Fibroblast of upper back skin (primary cell): Measurements from ENCODE around the gene MARCKS.

ENCODE experiments used
- DNase-seq: peaks from one replicate; pipeline ENCODE4 v3.0.0-alpha.2; 2013

MARCKS gene

DNA sequence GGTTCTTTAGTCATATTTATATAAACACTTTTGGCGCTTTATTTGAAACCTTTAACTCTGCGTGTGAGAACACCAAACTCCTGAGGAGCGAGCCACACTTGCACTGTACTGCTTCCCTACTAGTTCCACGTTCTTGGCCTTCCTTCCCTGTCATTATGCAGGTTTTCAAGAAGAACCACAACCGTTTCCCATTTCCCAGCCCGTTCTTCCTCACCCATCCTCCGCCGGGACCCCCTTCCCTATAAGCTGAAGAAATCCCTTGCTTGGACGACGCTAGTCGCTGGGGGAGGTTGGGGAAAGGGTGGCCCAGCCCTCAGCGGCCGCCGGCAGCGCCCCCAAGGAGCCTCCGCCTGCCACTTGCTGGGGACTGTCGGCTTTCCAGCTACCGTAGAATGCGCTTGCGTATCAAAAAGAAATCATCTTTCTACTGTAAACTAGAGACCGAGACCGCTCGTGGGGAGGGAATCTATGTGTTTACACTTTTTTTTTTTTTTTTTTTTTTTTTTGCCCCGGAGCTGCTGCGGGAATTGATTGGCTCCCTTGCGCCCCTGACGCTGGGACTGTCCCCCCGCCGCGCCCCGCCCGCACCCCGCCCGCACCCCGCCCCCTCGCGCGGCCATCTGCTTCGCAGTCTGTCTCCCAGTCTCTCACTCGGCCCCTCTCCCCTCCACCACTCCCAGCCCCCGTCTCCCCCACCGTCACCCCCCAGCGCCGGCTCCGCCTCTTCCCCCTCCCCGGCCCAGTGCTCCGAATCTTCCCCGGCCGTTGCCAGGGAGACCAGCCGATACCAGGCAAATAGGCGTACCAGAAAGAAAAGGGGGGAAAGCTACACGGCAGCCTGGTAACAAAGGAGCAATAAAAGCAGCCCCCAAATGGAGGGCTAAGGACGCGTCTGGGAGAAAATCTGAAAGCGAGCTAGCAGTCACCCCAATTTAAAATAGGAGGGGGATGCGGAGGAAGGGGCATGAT is 2.3 kb upstream of the MARCKS start:
- DNase-seq = peak; percentile 91

DNA sequence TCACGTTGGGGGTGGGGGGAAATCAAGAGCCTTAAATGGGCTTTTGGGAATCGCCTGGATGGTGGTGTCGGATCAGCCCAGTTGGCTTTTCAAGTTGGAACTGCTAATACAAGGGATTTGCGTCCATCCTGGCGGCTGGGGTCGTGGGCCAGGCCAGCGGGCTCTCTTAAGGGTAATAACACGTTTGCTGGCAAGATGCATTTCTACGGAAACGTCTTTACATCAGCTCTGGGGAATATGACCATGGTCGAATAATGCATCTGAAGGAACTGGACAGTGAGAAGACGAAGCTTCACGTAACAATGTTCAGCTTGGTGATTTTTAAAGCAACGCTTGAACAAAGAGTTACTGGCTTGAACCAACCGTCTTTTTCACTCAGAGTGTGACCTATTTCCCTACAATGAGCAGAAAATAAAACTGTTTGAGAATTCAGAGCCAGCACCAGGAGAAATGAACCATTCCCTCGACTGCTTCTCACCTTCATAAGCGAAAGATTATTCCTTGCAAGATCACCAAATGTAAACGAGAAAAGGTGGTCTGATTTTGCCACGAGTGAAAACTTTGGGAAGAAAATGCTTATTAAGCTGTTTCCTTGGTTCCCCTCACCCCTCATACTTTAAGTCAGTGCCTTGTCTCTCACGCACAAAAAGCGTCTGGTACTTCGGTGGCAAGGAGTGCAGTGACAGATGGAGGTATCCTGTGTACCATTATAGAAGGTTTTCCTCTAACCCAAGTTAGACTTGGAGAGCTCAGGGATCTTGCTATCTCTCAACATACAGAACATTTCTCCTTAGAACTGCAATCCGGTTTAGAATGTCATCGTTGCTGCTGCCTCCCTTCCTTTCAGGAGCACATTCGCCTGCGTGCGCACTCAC is 1.4 kb upstream of the MARCKS start:
- DNase-seq = peak; percentile 61

DNA sequence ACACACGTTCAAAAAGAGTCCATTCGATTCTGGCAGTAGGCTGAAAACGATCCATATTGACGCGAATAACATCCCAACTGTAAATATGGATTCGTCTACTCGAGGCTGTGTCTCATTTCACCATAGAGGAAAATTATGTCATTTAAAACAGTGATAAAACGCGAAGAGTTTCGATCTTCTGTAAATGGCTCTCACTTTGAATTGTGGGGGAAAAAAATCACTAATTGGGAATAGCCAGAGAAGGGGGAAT is 845 bp upstream of the MARCKS start:
- no peak for DNase-seq

DNA sequence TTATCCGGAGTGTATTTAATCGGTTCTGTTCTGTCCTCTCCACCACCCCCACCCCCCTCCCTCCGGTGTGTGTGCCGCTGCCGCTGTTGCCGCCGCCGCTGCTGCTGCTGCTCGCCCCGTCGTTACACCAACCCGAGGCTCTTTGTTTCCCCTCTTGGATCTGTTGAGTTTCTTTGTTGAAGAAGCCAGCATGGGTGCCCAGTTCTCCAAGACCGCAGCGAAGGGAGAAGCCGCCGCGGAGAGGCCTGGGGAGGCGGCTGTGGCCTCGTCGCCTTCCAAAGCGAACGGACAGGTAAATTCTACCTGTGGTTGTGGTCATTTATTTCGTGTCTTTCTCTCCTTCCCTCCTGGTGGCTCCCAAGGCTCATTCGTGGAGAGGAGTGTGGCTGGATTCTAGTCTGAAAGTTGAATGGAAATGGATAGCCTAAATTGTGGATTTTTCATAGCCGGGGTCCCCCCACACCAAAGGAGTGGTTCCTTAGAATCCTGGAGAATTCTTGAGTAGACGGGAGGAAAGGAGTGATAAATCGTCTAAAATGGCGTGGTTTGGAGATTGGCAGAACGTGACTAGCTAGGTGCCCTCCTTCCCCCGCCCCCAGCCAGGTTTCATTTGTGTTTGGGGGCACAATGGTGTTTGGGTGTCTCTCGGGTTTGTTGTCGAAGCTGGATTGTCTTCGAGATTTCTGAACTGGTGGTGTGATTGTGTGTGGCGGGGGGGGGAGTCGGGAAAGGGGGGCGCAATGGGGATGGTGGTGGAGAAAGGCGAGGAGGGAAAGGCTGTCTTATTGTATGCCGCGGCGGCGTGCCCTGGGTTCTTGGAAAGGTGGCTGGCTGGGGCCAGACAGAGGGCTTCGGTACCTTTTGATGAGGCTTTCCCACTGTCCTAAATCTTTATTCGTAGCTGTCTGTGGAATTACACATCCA is 673 bp downstream of the MARCKS start:
- DNase-seq = peak; percentile 54

DNA sequence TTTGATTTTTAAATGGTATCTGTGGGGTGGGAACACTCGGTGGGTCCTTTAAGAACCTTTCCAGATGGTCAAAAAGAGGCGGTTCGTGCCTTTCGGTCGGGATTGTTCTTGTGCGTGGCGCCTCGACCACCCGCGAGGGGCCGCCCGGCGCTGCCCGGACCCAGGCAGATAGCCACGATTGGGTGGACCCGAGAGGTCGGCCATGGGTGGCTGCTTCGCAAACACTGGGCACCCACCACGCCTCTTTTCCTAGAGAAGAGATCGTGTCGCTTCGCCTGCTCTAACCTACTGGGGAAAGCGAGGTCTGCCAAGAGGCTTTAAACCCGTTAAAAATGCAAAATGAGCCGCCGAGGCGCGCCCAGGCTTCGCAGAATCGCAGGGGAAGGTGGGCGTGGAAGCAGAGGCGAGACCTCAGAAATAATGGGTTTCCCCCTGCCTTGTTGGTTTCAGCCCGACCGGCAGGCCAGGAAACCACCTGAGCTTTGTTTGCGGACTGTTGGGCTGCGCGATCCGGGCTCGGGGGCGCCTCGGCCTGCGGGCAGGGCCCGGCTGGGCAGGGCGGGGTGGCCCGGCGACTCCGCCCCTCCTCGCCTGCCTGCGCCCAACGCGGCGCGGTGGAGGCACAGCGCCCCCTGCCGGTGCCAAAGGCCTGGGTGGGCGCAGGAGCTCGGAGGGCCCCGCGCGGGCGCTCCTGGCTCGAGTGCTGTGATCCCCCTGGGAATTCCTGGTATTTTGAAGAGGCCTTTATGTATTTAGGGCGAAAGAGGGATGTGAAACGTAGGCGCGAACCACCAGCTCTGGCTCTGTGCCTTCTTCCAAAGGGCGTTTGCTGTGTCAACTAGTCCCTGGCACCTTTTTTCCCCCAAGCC is 1.6 kb downstream of the MARCKS start:
- DNase-seq = peak; percentile 91

DNA sequence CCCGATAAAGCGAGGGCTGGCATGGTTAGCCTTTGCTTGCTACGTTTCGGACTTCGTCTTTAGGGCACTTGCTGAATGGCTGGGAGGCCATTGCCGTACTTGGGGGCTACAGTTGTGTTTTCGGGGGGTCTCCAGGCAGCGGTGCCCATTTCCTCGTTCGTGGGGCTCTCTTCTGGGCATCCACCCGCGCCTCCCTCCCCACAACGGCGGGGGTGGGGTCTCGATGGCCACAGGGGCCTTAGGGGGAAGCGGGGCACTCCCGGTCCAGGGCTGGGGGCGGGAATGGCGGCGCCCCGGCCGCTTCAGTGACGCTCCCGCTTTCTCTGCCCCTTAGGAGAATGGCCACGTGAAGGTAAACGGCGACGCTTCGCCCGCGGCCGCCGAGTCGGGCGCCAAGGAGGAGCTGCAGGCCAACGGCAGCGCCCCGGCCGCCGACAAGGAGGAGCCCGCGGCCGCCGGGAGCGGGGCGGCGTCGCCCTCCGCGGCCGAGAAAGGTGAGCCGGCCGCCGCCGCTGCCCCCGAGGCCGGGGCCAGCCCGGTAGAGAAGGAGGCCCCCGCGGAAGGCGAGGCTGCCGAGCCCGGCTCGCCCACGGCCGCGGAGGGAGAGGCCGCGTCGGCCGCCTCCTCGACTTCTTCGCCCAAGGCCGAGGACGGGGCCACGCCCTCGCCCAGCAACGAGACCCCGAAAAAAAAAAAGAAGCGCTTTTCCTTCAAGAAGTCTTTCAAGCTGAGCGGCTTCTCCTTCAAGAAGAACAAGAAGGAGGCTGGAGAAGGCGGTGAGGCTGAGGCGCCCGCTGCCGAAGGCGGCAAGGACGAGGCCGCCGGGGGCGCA is 2.4 kb downstream of the MARCKS start:
- DNase-seq = peak; percentile 65

DNA sequence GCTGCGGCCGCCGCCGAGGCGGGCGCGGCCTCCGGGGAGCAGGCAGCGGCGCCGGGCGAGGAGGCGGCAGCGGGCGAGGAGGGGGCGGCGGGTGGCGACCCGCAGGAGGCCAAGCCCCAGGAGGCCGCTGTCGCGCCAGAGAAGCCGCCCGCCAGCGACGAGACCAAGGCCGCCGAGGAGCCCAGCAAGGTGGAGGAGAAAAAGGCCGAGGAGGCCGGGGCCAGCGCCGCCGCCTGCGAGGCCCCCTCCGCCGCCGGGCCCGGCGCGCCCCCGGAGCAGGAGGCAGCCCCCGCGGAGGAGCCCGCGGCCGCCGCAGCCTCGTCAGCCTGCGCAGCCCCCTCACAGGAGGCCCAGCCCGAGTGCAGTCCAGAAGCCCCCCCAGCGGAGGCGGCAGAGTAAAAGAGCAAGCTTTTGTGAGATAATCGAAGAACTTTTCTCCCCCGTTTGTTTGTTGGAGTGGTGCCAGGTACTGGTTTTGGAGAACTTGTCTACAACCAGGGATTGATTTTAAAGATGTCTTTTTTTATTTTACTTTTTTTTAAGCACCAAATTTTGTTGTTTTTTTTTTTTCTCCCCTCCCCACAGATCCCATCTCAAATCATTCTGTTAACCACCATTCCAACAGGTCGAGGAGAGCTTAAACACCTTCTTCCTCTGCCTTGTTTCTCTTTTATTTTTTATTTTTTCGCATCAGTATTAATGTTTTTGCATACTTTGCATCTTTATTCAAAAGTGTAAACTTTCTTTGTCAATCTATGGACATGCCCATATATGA is 3.2 kb downstream of the MARCKS start:
- peak; percentile 71 for DNase-seq

DNA sequence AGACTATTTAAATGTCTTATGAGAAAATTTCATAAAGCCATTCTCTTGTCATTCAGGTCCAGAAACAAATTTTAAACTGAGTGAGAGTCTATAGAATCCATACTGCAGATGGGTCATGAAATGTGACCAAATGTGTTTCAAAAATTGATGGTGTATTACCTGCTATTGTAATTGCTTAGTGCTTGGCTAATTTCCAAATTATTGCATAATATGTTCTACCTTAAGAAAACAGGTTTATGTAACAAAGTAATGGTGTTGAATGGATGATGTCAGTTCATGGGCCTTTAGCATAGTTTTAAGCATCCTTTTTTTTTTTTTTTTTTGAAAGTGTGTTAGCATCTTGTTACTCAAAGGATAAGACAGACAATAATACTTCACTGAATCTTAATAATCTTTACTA is 5.0 kb downstream of the MARCKS start:
- DNase-seq = peak; percentile 28

DNA sequence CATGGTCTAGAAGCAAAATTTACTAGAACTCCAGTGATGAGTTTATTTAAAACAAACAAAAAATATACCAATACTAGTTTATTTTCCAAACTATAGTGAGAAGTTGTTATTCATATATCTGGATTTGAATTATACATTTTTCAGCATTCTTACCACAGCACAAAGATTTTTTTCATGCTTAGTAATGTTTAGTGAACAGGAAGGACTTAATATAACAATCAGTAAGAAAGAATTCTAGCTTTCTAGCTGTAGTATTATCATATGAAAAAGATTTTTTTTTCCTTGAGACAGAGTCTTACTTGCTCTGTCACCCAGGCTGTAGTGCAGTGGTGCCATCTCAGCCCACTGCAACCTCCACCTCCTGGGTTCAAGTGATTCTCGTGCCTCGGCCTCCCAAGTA is 13.8 kb downstream of the MARCKS start:
- peak; percentile 36 for DNase-seq

DNA sequence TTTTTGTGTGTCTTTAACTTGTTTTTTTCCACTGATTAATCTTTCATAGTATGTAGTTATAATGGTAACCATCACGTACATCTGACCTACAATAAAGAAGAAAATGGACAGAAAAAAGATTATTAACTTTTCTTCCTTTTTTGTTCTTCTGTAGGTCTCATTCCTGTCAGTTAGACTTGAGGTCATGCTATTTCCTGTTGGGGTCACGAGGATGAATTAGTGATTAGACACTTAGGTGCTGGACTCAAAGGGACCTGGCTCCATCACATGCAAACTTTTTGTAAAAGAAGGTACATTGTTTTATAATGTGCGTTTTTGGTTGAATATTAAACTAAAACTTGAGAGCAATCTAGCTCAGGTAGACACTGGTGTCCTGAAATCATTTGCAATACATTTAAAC is 14.8 kb downstream of the MARCKS start:
- no peak for DNase-seq

DNA sequence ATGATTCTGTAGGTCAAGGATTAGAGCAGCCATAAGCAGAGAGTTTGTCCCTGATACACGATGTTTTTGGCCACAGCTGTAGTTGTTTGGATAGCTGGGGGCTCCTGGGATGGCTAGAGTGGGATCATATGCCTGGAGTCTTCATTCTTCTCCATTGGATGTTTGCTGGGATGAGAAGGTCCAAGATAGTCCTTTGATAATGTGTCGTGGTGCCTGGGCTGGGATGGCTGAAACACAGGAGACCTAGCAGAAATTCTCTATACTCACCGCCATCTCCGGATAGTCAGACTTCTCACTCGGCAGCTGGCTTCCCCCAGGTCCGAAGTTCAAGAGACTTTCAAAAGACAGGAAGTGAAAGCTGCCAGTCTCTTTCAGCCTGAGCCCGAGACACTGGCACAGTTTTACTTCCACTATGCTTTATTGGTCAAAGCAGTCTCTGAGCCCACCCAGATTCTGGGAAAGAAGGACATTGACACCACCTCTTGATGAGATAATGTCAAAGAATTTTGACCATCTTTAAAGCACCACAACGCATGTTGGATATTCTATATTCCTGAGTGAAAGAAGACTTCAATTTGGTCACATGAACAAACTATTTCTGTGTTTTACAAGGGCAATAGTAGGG is 16.0 kb downstream of the MARCKS start:
- no peak for DNase-seq

DNA sequence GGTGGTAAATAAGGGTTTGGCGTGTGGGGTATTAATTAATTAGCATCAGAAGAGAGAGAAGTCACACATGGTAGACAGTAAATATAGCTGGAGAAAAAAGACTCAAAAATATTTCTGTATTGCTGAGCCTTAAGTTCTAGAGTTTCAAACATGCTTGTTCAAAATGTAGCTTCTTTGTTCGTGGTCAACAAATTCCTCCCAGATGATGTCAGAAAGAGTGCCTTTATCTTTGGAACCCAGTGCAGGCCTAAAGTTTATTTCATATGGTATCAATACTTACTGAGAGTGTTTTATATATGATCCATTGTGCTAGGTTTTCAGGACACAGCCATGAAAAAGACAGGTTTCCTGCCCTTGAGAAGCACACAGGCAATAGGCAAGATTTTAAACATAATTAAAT is 18.3 kb downstream of the MARCKS start:
- peak; percentile 83 for DNase-seq

DNA sequence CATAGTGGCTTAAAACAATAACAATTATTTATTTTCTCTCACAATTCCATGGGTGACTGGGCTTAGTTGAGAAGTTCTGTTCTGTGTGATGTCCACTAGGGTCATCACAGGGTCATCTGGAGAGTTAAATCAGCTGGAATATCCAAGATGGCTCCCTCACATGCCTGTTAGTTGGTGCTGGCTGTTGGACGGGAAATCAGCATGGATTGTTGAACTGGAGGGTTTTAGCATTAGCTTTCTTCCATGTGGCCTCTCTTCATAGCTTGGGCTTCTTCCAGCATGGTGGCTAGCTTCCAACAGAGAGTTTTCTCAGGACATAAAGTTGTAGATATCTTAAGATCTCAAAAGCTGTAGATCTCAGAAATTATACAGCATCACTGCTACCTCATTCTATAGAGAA is 19.6 kb downstream of the MARCKS start:
- DNase-seq = peak; percentile 70

DNA sequence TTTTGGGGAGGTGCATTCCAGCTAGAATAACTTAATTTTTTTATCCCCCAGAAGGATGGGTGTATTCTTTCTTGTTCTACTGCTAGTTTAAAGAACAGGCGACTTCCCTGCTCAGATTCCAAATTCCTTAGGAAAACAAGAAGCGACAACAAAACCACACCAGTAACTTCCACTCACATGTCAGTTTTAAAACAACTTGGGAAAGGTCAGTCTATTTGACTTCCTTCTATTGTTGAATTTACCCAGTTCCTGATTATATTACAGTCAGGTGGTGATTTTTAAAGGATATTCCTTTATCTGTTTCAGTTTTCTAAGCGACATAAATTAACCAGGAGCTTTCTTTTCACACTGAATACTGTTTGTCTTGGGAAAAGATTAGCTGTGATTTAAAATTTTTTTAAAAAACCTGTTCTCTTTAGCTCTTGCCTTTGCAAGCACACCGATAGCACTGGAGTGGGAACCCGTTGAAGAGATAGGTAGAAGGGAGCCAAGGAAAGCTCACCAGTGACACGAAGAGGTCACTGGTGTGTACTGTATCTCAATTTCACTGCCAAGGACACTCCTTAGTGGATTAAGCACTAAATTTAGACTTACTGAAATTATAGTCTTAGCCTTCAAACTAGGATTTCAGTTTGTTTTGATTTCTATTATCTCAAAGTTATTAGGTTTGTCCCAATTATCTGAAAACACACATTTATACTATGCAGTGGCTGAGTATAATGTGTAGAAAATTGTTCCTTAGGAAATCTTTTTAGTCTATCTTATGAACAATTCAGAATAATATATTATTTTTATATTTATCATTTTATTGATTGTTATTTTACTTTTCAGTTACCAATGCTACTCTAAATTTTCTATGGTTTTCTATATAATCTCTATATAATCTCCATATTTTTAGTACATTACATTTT is 22.3 kb downstream of the MARCKS start:
- peak; percentile 88 for DNase-seq

DNA sequence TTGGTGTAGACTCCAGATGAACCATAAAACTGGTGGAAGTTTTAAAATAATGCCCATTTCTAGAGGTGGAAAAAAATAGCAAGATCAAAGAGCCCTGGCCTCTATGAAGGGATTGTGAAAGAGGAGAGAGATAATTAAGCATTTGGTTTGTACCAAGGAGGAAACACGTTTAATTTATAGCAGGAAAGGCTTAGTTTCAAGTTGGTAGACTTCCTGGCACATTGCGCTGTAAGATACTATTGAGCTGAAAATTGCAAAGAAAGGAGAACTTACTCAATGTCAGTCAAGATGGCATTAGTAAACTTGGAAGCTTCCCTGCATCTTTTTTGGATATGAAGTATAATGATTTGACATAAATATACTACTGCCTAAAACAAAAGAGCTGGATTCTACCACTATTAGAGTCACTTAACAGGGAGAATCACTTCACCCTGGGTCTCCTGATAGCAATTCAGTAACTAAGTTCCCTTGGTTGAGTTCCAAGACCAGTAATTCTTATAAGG is 24.4 kb downstream of the MARCKS start:
- DNase-seq = no peak

DNA sequence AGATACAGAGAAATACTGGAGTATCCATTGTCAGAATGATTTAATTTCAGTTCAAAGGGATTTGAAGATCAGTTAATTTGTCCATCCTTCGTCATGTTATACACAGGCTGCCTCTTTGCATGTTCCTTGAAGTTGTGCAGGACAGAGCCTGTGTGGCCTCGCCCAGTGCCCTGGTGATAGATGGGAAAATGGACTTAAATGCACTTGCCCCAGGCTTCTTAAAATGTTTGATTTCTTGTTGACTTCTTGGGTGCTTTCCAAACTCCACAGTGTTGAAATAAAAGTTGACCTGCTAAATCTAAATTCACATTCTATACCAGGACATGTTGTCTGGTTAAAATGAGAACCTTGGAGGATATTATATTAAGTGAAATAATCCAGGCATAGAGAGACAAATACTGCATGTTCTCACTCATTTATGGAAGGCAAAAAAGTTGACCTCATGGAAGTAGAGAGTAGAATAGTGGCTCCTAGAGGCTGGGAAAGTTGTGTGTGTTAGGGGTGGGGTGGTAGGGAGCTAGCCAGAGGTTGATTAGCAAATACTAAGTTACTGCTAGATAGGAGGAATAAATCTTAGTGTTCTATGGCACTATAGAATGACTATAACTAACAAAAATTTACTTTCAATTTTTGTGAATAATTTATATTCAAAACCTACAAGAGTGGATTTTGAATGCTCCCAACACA is 25.3 kb downstream of the MARCKS start:
- DNase-seq = no peak

DNA sequence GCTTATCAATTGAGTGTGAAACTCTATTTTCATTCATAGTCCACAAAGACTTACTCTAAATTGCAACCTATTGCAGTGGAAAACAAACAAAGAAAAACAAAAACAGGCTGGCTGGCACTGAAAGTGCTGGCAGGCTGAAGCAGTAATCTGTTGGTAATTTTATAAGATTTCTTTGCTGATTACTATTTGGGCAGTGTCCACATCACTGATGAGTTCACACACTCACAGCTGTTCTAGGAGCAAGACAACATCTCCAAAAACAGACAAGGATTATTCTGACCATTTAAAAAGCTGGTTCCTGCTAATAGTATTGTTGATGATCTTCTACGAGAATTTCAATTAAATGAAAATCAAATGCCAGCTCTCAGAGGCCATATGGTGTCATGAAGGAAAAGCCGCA is 26.9 kb downstream of the MARCKS start:
- DNase-seq = no peak

DNA sequence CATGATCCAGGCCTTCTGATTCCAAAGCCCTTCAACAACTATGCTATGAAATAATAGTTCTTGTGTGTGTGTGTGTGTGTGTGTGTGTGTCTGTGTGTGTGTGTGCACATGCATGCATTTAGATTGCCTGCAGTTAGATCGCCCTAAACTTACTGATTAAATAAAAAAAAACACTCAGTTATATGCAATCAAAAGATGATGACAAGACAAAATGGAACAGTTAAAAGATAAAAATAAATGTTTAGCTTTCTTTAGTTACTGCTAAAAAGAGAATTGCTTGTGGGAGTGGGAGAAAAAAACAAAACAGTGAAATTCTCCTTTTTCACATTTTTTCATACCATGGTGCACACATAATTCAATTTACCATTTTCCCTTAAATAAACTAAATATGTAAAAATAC is 29.4 kb downstream of the MARCKS start:
- no peak for DNase-seq
